H9 (cell line): Measurements from ENCODE around the gene CD58. TPM values are rescaled to one million over a fixed set of nuclear protein-coding genes. Genes with fewer than 3 reads are reported as not detected.

Experiments used
- DNase-seq: peaks from one replicate; pipeline ENCODE4 v3.0.0-alpha.2; 2017
- H2AFZ ChIP-seq: one replicate; pipeline ENCODE4 v1.6.1; 2013; ENCODE audit warnings: mild to moderate bottlenecking, low read length, control low read depth, moderate library complexity
- H2AK5ac ChIP-seq: 2 replicates; pipeline ENCODE4 v1.6.1; 2013; ENCODE audit warnings: low read length, control low read depth, mixed read lengths; ENCODE audit not compliant: insufficient read length
- H2BK120ac ChIP-seq: one replicate; pipeline ENCODE4 v1.6.1; 2013; ENCODE audit warnings: low read depth, mild to moderate bottlenecking, low read length, control low read depth, inconsistent platforms; ENCODE audit not compliant: poor library complexity, severe bottlenecking
- H2BK12ac ChIP-seq: 2 replicates; pipeline ENCODE4 v1.6.1; 2013; ENCODE audit warnings: low read length, control low read depth, mixed read lengths, low read depth; ENCODE audit not compliant: insufficient read length
- H2BK15ac ChIP-seq: 2 replicates; pipeline ENCODE4 v1.6.1; 2013; ENCODE audit warnings: low read depth, low read length, control low read depth
- H2BK20ac ChIP-seq: one replicate; pipeline ENCODE4 v1.6.1; 2013; ENCODE audit warnings: low read depth, mild to moderate bottlenecking, low read length, control low read depth, inconsistent platforms; ENCODE audit not compliant: poor library complexity, severe bottlenecking
- H2BK5ac ChIP-seq: 2 replicates; pipeline ENCODE4 v1.6.1; 2013; ENCODE audit warnings: low read length, control low read depth, mixed read lengths; ENCODE audit not compliant: insufficient read length
- H3K14ac ChIP-seq: 2 replicates; pipeline ENCODE4 v1.6.1; 2013; ENCODE audit warnings: low read length, control low read depth; ENCODE audit not compliant: insufficient read depth
- H3K18ac ChIP-seq: 2 replicates; pipeline ENCODE4 v1.6.1; 2013; ENCODE audit warnings: low read depth, mild to moderate bottlenecking, mixed read lengths, low read length, control low read depth; ENCODE audit not compliant: insufficient read length
- H3K23ac ChIP-seq: 2 replicates; pipeline ENCODE4 v1.6.1; 2013; ENCODE audit warnings: low read length, control low read depth, mixed read lengths, low read depth; ENCODE audit not compliant: insufficient read length
- H3K23me2 ChIP-seq: 2 replicates; pipeline ENCODE4 v1.6.1; 2013; ENCODE audit warnings: low read depth, mild to moderate bottlenecking, mixed read lengths, low read length, control low read depth; ENCODE audit not compliant: insufficient read length, poor library complexity, severe bottlenecking
- H3K27ac ChIP-seq: 2 replicates; pipeline ENCODE4 v1.5.1; 2013; ENCODE audit warnings: low read length, control low read depth, mixed read lengths, low read depth; ENCODE audit not compliant: insufficient read length
- H3K27me3 ChIP-seq: 2 replicates; pipeline ENCODE4 v1.6.1; 2013; ENCODE audit warnings: low read length, control low read depth, inconsistent platforms; ENCODE audit not compliant: insufficient read depth
- H3K4ac ChIP-seq: 2 replicates; pipeline ENCODE4 v1.6.1; 2013; ENCODE audit warnings: low read depth, mild to moderate bottlenecking, control low read depth, inconsistent platforms, low read length, moderate library complexity
- H3K4me1 ChIP-seq: 2 replicates; pipeline ENCODE4 v1.6.1; 2013; ENCODE audit warnings: low read length, control low read depth, inconsistent platforms; ENCODE audit not compliant: insufficient read depth
- H3K4me2 ChIP-seq: 2 replicates; pipeline ENCODE4 v1.6.1; 2013; ENCODE audit warnings: low read length, control low read depth, mixed read lengths; ENCODE audit not compliant: insufficient read length, insufficient read depth
- H3K56ac ChIP-seq: 2 replicates; pipeline ENCODE4 v1.6.1; 2013; ENCODE audit warnings: low read depth, mild to moderate bottlenecking, mixed read lengths, low read length, control low read depth; ENCODE audit not compliant: insufficient read length
- H3K79me1 ChIP-seq: 2 replicates; pipeline ENCODE4 v1.6.1; 2013; ENCODE audit warnings: low read depth, mild to moderate bottlenecking, moderate library complexity, low read length, control low read depth, inconsistent platforms; ENCODE audit not compliant: insufficient read depth, poor library complexity, severe bottlenecking
- H3K79me2 ChIP-seq: 2 replicates; pipeline ENCODE4 v1.6.1; 2013; ENCODE audit warnings: low read length, control low read depth, inconsistent platforms; ENCODE audit not compliant: insufficient read depth
- H3K9ac ChIP-seq: 2 replicates; pipeline ENCODE4 v1.6.1; 2013; ENCODE audit warnings: low read length, control low read depth, mixed read lengths; ENCODE audit not compliant: insufficient read length; ENCODE audit errors: extremely low read depth
- H3K9me3 ChIP-seq: one replicate; pipeline ENCODE4 v1.6.1; 2013; ENCODE audit warnings: low read depth, low read length, inconsistent platforms; ENCODE audit not compliant: control insufficient read depth
- H3T11ph ChIP-seq: one replicate; pipeline ENCODE4 v1.6.1; 2013; ENCODE audit warnings: mild to moderate bottlenecking, low read length, control low read depth, inconsistent platforms
- H4K20me1 ChIP-seq: one replicate; pipeline ENCODE4 v1.6.1; 2013; ENCODE audit not compliant: control insufficient read depth, insufficient read length, insufficient read depth
- H4K5ac ChIP-seq: 2 replicates; pipeline ENCODE4 v1.6.1; 2013; ENCODE audit warnings: low read depth, mild to moderate bottlenecking, mixed read lengths, low read length, control low read depth; ENCODE audit not compliant: insufficient read length
- H4K8ac ChIP-seq: replicated peaks from 2 replicates; pipeline ENCODE4 v1.6.1; 2013; ENCODE audit warnings: low read length, control low read depth, mixed read lengths, low read depth; ENCODE audit not compliant: insufficient read length
- H4K91ac ChIP-seq: 2 replicates; pipeline ENCODE4 v1.6.1; 2013; ENCODE audit warnings: low read depth, mild to moderate bottlenecking, moderate library complexity, mixed read lengths, low read length, control low read depth; ENCODE audit not compliant: insufficient read length
- H3K27ac Mint-ChIP-seq, 3 experiments: 2 replicates in 2 of 3; 3 replicates in 1 of 3; pipeline ENCODE4 v1.8.0; 2020 to 2021; ENCODE audit warnings: mixed read lengths in 3 of 3, mild to moderate bottlenecking in 1 of 3, moderate library complexity in 1 of 3
- H3K27me3 Mint-ChIP-seq: 2 replicates; pipeline ENCODE4 v1.8.0; 2021; ENCODE audit warnings: low read depth, mild to moderate bottlenecking, moderate library complexity, mixed read lengths
- H3K36me3 Mint-ChIP-seq, 3 experiments: 2 replicates in 2 of 3; 3 replicates in 1 of 3; pipeline ENCODE4 v1.8.0; 2020 to 2021; ENCODE audit warnings: low read depth in 3 of 3, mixed read lengths in 3 of 3; ENCODE audit not compliant: insufficient read depth in 1 of 3
- H3K4me1 Mint-ChIP-seq, 2 experiments: 2 replicates each; pipeline ENCODE4 v1.8.0; 2020; ENCODE audit warnings: mixed read lengths in 2 of 2
- H3K4me3 Mint-ChIP-seq, 2 experiments: 2 replicates in 1 of 2; 3 replicates in 1 of 2; pipeline ENCODE4 v1.8.0; 2020 to 2021; ENCODE audit warnings: mild to moderate bottlenecking in 2 of 2, mixed read lengths in 2 of 2, moderate library complexity in 1 of 2
- H3K9me3 Mint-ChIP-seq, 2 experiments: 2 replicates in 1 of 2; 3 replicates in 1 of 2; pipeline ENCODE4 v1.8.0; 2020; ENCODE audit warnings: mild to moderate bottlenecking in 2 of 2, mixed read lengths in 2 of 2, moderate library complexity in 1 of 2
- CTCF ChIP-seq: fragments of 200-600 bp; sonication (generic); conservative IDR thresholded peaks from 3 replicates; pipeline ENCODE4 v1.8.0; 2021; ENCODE audit warnings: antibody characterized with exemption, mild to moderate bottlenecking
- WGBS: extraction: QIAGEN DNeasy Blood & Tissue Kit; methylation state at CpG from one replicate; pipeline ENCODE4 v1.1.7; 2013; ENCODE audit warnings: missing lambda C conversion rate, low lambda C conversion rate, mixed read lengths; ENCODE audit not compliant: insufficient read length; ENCODE audit errors: extremely low coverage; 5-methylcytosine and 5-hydroxymethylcytosine counted together
- total RNA-seq: library from RNA; stranded (reverse); gene quantifications from 2 replicates; pipeline ENCODE4 v1.2.1, GENCODE V29; 2021

Gene CD58
- total RNA-seq, 1 experiment from 2014 or later: 4.3 TPM

DNA sequence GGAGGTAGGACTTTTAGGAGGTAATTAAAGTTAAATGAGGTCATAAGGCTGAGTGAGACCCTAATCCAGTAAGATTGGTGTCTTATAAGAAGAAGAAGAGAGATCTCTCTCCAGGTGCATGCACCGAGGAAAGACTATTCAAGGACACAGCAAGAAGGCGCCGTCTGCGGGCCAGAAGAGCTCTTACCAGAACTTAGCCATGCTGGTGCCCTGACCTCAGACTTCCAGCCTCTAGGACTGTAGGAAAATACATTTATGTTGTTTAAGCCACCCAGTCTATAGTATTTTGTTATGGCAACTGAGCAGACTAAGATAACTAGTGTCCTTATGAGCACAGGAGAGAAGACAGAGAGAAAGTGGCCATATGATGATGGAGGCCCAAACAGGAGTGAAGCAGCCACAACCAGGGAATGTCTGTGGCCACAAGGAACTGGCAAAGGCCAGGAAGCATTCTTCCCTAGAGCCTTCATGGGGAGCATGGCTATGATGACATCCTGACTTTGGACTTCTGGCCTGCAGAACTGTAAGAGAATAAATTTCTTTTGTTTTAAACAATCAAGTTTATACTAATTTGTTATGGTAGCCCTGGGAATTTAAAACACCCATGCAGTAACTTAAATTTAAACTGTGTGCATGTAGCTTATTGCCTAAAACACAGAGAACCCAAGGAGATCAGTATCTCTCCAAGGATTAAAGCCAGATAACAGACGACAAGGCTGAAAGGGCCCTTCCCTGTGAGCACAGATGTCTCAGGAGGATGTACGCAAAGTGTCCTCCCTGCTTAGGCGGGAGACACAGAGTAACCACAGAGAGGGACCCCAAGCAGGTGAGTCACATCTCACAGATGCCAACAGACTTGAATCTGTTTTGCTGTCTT, 9.9 kb upstream of the CD58 start:
- no peaks in the 10 kb centered on the region for H3K79me1 ChIP-seq
- no peaks in the 10 kb centered on the region for H4K20me1 ChIP-seq
- H3K4me2 ChIP-seq: no peak overlapping the region
- H3K9ac ChIP-seq: no peak overlapping the region
- Mint-ChIP-seq H3K36me3 (peaks cover 3 to 14% (median 11%) of the 10 kb centered on the region in 3 experiments; a peak in 6 of 7 replicates), H3K27me3 (no peaks in the 10 kb centered on the region), H3K27ac (no peak overlapping the region), H3K4me1 (no peaks in the 10 kb centered on the region), H3K4me3 (no peak overlapping the region), H3K9me3 (no peaks in the 10 kb centered on the region)
- no peak overlapping the region for H3T11ph ChIP-seq
- no peak overlapping the region for H4K5ac ChIP-seq
- H3K4ac ChIP-seq: no peak overlapping the region
- TF ChIP-seq CTCF: no peak
- no peak overlapping the region for H2BK120ac ChIP-seq
- H2BK12ac ChIP-seq: no peak overlapping the region
- no peak overlapping the region for H3K23ac ChIP-seq
- no peak overlapping the region for H2AFZ ChIP-seq
- DNase-seq: no peak
- H4K8ac ChIP-seq: no peak overlapping the region
- H2AK5ac ChIP-seq: no peak overlapping the region
- H3K14ac ChIP-seq: no peak overlapping the region
- no peak overlapping the region for H3K18ac ChIP-seq
- H3K27ac ChIP-seq: no peak overlapping the region
- no peaks in the 10 kb centered on the region for H3K23me2 ChIP-seq
- H3K4me1 ChIP-seq: no peaks in the 10 kb centered on the region
- H2BK20ac ChIP-seq: no peak overlapping the region
- no peak overlapping the region for H2BK5ac ChIP-seq
- H2BK15ac ChIP-seq: no peak overlapping the region
- H4K91ac ChIP-seq: no peak overlapping the region
- no peaks in the 10 kb centered on the region for H3K79me2 ChIP-seq
- H3K9me3 ChIP-seq: no peaks in the 10 kb centered on the region
- no CpG with 5 or more reads among the region's 7 CpGs for WGBS
- H3K27me3 ChIP-seq: no peaks in the 10 kb centered on the region
- no peak overlapping the region for H3K56ac ChIP-seq
